Activated CD4-positive, alpha-beta T cell treated with anti-CD3 and anti-CD28 coated beads, Interleukin-2, amount 50 U/mL, for 16 hours (primary cell): ENCODE data around the gene ZFYVE21.

Experiments
- DNase-seq: peaks from one replicate; pipeline ENCODE4 v3.0.0-alpha.2; 2020

Gene ZFYVE21

GRCh38 chr14:103739466-103739792 lies 23.8 kb downstream of the ZFYVE21 start:
- DNase-seq, result no peak

DNA sequence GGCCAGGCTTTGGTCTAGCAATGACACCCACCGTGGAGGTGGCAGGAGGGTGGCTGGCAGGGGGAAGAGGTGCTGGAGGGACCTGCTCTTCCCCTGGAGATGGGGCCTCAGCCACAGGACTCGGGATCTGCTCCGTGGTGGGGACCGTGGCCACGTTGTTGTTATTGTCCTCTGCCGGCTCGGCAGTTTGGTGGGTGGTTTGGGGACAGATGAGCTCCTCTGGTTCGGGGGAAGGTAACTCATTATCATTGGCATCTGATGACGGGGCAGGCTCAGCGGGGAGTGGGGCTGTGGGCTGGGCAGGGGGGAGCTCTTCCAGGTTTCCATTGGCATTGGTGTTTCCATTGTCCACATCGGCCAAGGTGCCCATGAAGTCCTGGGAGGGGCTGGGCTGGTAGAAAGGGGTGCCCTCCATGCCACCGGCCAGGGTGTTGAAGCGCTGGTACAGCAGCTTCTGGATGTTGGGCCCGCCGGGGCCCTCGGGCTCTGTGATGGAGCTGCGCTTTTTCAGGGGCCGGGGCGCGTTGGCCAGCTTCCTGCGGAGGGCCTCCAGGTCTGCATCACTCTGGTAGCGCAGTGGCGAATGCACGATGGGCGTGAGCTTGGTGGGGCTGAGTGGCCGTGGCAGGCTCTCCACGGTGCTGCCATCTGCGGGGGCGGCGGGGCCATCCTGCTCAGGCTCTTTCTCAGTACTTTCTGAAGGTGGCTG lies 24.3 kb downstream of the ZFYVE21 start:
- no peak for DNase-seq

DNA sequence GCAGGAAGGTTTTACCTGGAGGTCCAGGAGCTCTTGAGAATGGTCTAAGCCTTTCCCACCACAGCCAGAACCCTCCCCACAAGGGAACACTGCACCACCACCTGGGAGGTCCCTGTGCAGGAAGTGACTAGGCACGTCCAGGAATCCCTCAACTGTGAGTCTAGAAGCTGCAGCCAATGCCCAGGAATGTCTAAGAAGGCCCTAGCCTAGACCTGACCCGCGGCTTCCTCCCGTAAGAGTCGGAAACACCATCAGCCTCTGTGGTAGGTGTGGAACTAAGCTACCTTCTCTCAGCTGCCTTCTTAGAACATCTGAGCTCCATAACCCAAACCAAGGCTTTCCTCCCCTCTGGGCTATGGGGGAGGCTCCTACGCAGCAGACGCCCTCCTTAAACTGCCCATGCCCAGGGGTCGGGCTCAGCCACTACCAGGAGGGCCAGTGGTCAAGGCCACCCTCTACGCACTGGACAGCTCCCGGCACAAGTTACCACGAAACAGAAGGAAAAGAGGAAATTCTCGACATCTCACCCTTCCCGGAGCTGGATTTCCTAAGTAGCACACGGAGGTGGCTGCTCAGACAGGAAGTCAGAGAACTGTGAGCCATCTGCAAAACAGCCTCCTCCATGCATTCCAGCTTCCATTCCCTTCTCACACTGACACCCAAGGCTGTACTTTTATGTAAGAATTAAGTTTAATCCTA lies 25.5 kb downstream of the ZFYVE21 start:
- no peak for DNase-seq

- DNase-seq, result no peak
These were observed 26.3 kb downstream of the ZFYVE21 start for GRCh38 chr14:103741876-103742275.

GRCh38 chr14:103742499-103743255 lies 27.1 kb downstream of the ZFYVE21 start:
- no peak for DNase-seq

GRCh38 chr14:103743691-103744090 lies 28.1 kb downstream of the ZFYVE21 start:
- no peak for DNase-seq

DNA sequence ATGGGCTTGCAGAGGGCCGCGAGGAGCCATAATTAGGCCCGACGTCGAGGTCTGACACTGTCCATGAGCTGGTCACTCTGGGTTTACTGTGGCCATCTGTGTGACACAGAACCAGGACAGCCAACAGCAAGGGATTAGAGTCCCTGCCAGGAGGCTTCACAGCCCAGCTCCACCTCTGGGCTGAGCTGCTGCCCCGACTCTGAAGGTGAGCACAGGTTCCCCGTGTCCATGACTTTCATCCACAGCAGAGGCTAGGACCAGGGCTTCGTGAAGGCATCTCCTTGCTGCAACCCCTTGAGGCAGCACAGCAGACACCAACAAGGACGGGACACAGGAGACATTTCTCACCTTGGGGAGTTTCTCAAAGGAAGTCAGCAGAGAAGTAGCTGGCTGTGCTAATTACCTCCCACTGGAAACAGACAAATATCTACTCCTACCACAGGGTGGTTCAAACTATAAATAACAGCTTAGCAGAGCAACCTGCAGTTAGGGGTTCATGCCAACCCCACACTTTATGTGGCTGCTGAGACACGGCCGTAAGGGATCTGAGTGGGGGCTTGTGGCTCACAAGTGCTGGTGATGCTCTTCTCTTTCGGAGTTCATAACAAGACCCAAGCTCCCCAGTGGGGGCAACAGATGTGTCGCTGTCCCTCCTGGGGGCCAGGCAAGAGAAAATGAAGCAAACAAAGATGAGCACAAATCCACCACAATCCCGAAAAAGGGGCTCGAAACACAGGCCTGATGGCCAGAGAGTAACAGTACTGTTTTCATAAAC lies 29.2 kb downstream of the ZFYVE21 start:
- no peak for DNase-seq

- no peak for DNase-seq
These were observed 29.8 kb downstream of the ZFYVE21 start for GRCh38 chr14:103745424-103745823.

GRCh38 chr14:103746701-103747100 lies 31.1 kb downstream of the ZFYVE21 start:
- no peak for DNase-seq

GRCh38 chr14:103748534-103748857 lies 32.9 kb downstream of the ZFYVE21 start:
- DNase-seq, result peak; percentile 59

DNA sequence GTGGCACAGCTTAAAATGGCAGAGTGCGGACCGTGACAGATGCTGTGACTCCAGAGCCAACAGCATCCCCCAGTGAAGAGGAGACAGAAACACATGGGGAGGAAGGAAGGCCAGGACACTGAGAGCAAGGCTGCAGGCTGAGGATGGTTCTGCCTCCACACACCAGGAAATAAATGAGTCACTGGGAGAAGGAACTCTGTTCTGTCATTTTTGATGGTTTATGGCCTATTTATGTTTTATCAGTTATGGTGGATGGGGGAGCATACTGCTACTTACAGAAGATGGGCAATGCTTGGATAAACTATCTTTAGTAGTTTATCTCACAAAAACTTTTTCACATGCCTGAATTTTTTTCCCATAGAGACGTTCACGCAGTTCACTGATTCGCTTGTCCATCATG lies 33.8 kb downstream of the ZFYVE21 start:
- DNase-seq, result no peak

- no peak for DNase-seq
These were observed 34.2 kb downstream of the ZFYVE21 start for GRCh38 chr14:103749860-103750259.

DNA sequence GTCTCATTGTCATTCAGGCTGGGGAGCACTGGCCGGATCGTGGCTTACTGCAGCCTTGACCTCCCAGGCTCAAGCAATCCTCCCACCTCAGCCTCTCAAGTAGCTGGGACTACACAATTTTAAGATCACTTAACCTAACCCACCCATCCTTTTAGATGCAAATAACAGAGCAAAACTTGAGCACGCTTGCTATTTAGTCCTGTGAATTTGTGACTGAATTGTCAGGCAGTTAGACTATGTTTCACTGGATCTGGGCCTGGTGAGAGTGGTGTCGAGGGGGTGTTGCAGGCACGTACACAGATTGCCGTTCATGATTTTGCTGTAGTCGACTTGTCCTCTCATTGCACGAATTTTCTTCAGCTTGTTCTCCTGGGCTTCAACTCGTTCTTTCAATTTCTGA lies 38.2 kb downstream of the ZFYVE21 start:
- no peak for DNase-seq

GRCh38 chr14:103755060-103755459 lies 39.5 kb downstream of the ZFYVE21 start:
- no peak for DNase-seq

DNA sequence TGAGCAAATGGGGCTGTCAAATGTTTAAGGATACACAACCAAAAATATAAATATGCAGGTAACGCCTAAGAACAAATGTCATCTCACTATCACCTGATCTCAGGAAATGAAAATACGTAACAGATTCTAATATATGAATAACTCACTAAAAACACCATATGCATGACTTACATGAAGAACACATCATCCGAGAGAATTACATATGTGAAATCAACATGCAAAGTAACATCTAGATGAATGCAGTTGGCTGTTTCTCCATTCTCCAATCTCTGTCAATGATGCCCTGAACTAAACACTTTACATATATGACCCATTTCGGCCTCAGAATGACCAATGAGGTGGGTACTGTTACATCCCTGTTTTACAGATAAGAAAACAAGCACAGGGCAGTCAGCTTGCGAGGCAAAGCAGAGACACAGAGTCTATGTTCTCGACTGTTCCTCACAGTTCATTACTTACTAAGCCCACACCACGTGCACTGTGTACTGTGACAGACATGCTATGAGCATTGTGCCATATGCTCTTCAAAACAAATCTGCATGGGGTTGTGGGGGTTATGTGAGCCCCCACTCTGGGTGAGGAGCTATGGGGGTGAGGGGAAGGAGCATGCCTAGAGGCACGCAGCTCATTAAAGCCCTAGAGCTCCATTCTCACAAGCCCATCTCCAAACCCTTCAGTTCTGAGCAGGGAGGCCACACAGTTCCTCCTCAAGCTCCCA lies 42.6 kb downstream of the ZFYVE21 start:
- no peak for DNase-seq

GRCh38 chr14:103762036-103762435 lies 46.4 kb downstream of the ZFYVE21 start:
- no peak for DNase-seq

DNA sequence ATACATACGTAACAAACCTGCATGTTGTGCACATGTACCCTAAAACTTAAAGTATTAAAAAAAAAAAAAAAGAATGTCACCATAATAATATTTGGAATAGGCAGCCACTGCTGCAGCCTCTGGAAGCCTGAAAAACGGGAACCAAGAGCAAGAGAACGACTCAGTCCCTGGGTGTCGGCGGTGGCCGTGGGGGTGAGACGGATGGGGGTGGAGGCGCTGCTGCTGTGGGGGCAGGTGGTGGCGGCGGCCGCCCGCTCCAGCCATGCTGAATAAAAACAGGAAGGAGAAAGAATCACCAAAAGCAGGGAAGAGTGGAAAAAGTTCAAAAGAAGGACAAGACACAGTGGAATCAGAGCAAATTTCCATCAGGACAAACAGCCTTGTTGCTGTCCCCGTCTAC lies 46.9 kb downstream of the ZFYVE21 start:
- no peak for DNase-seq

- DNase-seq, result peak; percentile 27
These were observed 48.3 kb downstream of the ZFYVE21 start for GRCh38 chr14:103763730-103764488.

DNA sequence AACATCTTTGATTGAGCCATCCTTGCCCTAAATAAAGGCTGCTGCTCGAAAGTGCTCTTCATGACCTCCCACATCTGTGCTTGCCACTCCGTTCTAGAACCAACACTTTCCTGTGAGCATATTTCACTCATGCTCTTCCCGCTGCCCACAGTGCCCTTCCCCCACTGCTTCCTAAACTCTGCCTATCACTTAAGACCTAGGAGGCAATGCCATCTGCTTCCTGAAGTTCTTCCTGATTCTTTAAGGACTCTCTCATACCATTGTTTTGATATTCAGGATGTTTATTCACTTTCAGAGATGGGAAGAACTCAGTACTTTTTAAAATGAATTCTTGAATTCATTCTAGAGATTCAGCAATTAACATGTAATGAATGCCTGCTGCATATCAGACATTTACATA lies 49.9 kb downstream of the ZFYVE21 start:
- no peak for DNase-seq

DNA sequence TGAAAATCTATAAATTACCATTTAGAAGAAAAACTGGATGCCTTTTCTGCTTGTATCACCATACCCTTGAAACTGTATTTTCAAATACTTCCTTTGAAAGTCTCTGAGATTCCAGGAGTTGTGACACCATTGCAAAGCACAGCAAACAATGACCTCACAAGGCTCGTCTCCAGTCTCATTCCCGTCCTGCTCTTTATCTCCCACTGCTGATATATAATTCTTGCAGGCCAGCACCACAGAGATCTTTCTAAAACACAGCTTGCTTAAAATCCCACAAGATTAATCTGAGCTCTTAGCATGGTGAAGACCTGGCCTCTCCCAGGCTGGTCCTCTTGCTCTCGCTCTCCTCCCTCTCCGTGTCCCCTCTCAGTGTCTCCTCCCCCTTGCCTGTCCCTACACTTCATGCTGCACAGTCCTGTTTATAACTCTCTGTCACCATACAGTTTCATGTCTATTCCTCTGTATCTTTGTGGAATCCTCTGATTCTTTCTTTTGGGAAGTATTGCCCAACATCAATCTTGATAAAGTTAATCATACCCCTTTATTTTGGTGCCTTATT lies 51.8 kb downstream of the ZFYVE21 start:
- no peak for DNase-seq

- no peak for DNase-seq
These were observed 54.9 kb downstream of the ZFYVE21 start for GRCh38 chr14:103770500-103770899.

GRCh38 chr14:103770902-103771301 lies 55.3 kb downstream of the ZFYVE21 start:
- DNase-seq, result no peak
